Right lobe of liver (tissue), 6 donors: ENCODE results near the gene CSH1. TPM values are rescaled to one million over a fixed set of nuclear protein-coding genes. Genes with fewer than 3 reads are reported as not detected.
"Not testable (repeated sequence)": the region's sequence is repeated elsewhere in the genome, so short reads cannot be mapped to it uniquely, and the experiment has no call there.

ENCODE experiments used
- ATAC-seq, 4 donors: fragments of 200-7000 bp; cut with Tn5 transposase; one replicate each; pipeline ENCODE4 v1.9.1; 2020; ENCODE audit warnings: mild to moderate bottlenecking in 4 of 4, moderate library complexity in 4 of 4
- DNase-seq, 3 donors: peaks; one replicate each; pipeline ENCODE4 v3.0.0-alpha.2; 2020
- H3K27ac ChIP-seq, 3 donors: fragments of 200-600 bp; one replicate each; pipeline ENCODE4 v1.8.0; 2022
- H3K27me3 ChIP-seq, 2 donors: fragments of 200-600 bp; one replicate each; pipeline ENCODE4 v1.8.0; 2022
- H3K36me3 ChIP-seq, 4 donors: fragments of 200-600 bp; sonication (generic) in 1 of 4; one replicate each; pipeline versions ENCODE4 v1.5.1 to v1.8.0; 2017 to 2022; ENCODE audit warnings: control low read depth in 1 of 4
- H3K4me1 ChIP-seq, 4 donors: fragments of 200-600 bp; sonication (generic) in 1 of 4; one replicate each; pipeline versions ENCODE4 v1.5.1 to v1.8.0; 2017 to 2022; ENCODE audit warnings: control low read depth in 1 of 4
- H3K4me3 ChIP-seq, 3 donors: fragments of 200-600 bp; one replicate each; pipeline ENCODE4 v1.8.0; 2022
- H3K9me3 ChIP-seq, 4 donors: fragments of 200-600 bp; sonication (generic) in 1 of 4; one replicate each; pipeline versions ENCODE4 v1.5.1 to v1.8.0; 2017 to 2022; ENCODE audit warnings: control low read depth in 1 of 4
- POLR2A ChIP-seq: fragments of 450-650 bp; IDR thresholded peaks from one replicate; pipeline ENCODE4 v1.6.1; 2017; ENCODE audit warnings: antibody characterized with exemption, mild to moderate bottlenecking
- WGBS: methylation state at CpG from one replicate; pipeline ENCODE4 v1.1.6; 2018; ENCODE audit warnings: low coverage, low lambda C conversion rate; ENCODE audit not compliant: insufficient coverage; ENCODE audit errors: missing lambda C conversion rate; 5-methylcytosine and 5-hydroxymethylcytosine counted together
- intact Hi-C, 2 donors: fragments of 100-400 bp; cut with DNase I; formaldehyde crosslinking; loops; one replicate each; pipeline versions ENCODE4 v1.11.2 to v1.14.1; 2022
- total RNA-seq, 6 experiments: library from RNA; depleted of rRNA in 2 of 6; stranded (reverse); fragments of >200 nt in 2 of 6; fragmentation: NEBNext Ultra II Directional in 3 of 6; extraction: Animal tissue kit (Norgen Biotek cat#: 25700) in 3 of 6; gene quantifications; one replicate each; pipeline versions ENCODE4 v1.1.0 to v1.2.4, GENCODE V29; 2016 to 2023
- TF ChIP-seq, protein P1 (sequence below), 4 donors: fragments of 200-600 bp in 3 of 4; fragments of 450-650 bp in 1 of 4; IDR thresholded peaks; one replicate each; pipeline versions ENCODE4 v1.5.1 to v1.8.0; 2016 to 2022; ENCODE audit warnings: antibody characterized with exemption in 4 of 4, mild to moderate bottlenecking in 2 of 4
- donor health status: DM: no; HTN: yes; CAD: no.
- donor health status: DM: no; HTN: no; CAD: no.
- donor health status: DM: no; HTN: no; CAD: no.
- donor health status: DM: no; HTN: yes; CAD: no.
- donor health status: DM: no; HTN: yes; CAD: no.

The CSH1 gene
- total RNA-seq, 6 experiments from 2014 or later, result not detected

DNA sequence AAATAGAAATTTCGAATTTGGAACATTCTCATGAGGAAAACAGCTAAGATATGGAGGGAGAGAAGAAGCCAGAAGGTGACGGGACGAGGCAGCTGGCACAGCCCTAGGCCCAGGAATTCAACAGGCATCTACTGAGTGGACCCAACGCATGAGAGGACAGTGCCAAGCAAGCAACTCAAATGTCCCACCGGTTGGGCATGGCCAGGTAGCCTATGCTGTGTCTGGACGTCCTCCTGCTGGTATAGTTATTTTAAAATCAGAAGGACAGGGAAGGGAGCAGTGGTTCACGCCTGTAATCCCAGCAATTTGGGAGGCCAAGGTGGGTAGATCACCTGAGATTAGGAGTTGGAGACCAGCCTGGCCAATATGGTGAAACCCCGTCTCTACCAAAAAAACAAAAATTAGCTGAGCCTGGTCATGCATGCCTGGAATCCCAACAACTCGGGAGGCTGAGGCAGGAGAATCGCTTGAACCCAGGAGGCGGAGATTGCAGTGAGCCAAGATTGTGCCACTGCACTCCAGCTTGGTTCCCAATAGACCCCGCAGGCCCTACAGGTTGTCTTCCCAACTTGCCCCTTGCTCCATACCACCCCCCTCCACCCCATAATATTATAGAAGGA lies 20.3 kb upstream of the CSH1 start:
- TF ChIP-seq, protein P1, sequence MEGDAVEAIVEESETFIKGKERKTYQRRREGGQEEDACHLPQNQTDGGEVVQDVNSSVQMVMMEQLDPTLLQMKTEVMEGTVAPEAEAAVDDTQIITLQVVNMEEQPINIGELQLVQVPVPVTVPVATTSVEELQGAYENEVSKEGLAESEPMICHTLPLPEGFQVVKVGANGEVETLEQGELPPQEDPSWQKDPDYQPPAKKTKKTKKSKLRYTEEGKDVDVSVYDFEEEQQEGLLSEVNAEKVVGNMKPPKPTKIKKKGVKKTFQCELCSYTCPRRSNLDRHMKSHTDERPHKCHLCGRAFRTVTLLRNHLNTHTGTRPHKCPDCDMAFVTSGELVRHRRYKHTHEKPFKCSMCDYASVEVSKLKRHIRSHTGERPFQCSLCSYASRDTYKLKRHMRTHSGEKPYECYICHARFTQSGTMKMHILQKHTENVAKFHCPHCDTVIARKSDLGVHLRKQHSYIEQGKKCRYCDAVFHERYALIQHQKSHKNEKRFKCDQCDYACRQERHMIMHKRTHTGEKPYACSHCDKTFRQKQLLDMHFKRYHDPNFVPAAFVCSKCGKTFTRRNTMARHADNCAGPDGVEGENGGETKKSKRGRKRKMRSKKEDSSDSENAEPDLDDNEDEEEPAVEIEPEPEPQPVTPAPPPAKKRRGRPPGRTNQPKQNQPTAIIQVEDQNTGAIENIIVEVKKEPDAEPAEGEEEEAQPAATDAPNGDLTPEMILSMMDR (IDR thresholded peaks at IDR 0.05), result no peak
- TF ChIP-seq POLR2A, result no peak
- intact Hi-C loops, result loop anchor here in 1 of 2 donors (10.0 kb wide), 1 partner anchor 218 kb away; the partner anchor contains the start of gene ERN1
- ATAC-seq (no peak), DNase-seq (no peak)
- H3K4me3 ChIP-seq, result no peak overlapping the region
- no peaks in the 10 kb centered on the region for H3K9me3 ChIP-seq
- no peaks in the 10 kb centered on the region for H3K36me3 ChIP-seq
- no peaks in the 10 kb centered on the region for H3K27me3 ChIP-seq
- H3K4me1 ChIP-seq, result no peaks in the 10 kb centered on the region
- WGBS, result 63% methylated on average over 4 of the region's 12 CpGs
- no peak overlapping the region for H3K27ac ChIP-seq

DNA sequence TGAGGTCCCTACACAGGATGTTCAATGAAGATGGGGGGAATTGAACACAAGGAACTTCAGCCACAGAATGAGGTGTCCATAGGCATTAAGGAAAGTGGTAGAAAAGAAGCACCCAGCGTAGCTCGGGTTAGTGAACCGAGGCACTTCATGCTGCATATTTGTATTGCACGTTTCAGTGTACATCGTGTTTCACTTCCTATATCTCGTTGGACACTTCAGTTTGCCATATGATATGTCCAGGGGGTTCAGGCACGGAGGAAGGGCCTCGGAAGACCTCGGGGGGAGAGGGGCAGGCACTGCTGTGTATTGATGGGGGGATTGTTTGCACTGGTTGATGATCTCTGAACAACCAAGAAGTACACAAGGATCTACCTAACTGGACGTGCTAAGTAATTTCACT lies 19.4 kb upstream of the CSH1 start:
- not testable (repeated sequence) for H3K4me3 ChIP-seq, H3K9me3 ChIP-seq, H3K36me3 ChIP-seq, ATAC-seq, H3K4me1 ChIP-seq, H3K27me3 ChIP-seq, H3K27ac ChIP-seq, DNase-seq
- intact Hi-C loops, result loop anchor here in 1 of 2 donors (10.0 kb wide), 1 partner anchor 219 kb away; the partner anchor contains the start of gene ERN1
- WGBS, result 53% methylated on average over 3 of the region's 10 CpGs

DNA sequence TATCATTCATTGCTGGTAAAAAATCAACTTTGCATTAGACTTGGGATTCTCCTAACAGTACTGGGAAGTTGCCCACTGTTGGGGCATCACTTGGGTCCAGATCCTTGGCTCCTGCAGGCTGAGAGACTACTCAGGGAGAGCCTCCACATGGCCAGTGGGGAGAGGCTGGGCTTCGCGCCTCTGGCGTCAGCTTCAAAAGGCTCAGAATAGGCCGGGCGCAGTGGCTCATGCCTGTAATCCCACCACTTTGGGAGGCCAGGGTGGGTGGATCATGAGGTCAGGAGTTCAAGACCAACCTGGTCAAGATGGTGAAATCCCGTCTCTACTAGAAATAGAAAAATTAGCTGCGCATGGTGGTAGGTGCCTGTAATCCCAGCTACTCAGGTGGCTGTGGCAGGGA lies 18.1 kb upstream of the CSH1 start:
- TF ChIP-seq POLR2A, result no peak
- TF ChIP-seq, protein P1 (IDR thresholded peaks at IDR 0.05), result no peak
- intact Hi-C loops, result loop anchor here in 1 of 2 donors (5.0 to 10.0 kb wide), 2 partner anchors 113 to 220 kb away; partner anchors contain the start of gene ERN1
- no peaks in the 10 kb centered on the region for H3K9me3 ChIP-seq
- no peak overlapping the region for H3K4me3 ChIP-seq
- H3K36me3 ChIP-seq, result no peaks in the 10 kb centered on the region
- H3K27me3 ChIP-seq, result no peaks in the 10 kb centered on the region
- 97% methylated on average over 7 of the region's 7 CpGs for WGBS
- H3K27ac ChIP-seq, result no peak overlapping the region
- no peak for DNase-seq
- ATAC-seq, result no peak
- no peaks in the 10 kb centered on the region for H3K4me1 ChIP-seq

DNA sequence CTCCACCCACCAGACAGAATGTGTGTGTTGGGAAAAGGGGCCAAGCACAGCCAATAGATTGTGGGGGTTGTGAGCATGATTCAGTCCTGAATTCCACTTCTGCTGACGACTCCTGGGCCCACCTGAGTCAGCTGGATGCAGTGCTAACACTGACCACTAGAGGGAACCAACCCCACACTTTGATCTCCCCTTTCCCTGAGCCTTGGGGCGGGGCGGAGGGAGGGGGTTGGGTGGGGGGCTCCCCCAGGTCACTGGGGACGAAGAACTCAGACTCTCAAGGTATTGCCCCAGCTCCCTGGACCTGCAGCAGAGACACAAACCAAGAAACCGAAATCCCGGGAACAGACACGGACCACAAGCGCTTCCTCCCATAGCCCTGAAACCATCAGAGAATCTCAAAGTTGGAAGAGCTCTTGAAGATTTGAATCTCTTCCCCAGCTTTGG lies 15.3 kb upstream of the CSH1 start:
- Histone ChIP-seq H3K9me3 (no peaks in the 10 kb centered on the region), H3K27me3 (no peaks in the 10 kb centered on the region), H3K36me3 (no peaks in the 10 kb centered on the region), H3K4me1 (no peaks in the 10 kb centered on the region), H3K27ac (no peak overlapping the region), H3K4me3 (no peak overlapping the region)
- WGBS, result 0% methylated on average over 1 of the region's 8 CpGs
- DNase-seq, result peak in 1 of 3 donors; percentile 48
- TF ChIP-seq, protein P1 (IDR thresholded peaks at IDR 0.05), result peak; percentile 54 to 79 (median 77)
- no peak for TF ChIP-seq POLR2A
- intact Hi-C loops, result loop anchor here in 1 of 2 donors (5.0 to 10.0 kb wide), 2 partner anchors 116 to 223 kb away; partner anchors contain the start of gene ERN1
- peak; percentile 72 to 87 (median 81) for ATAC-seq

DNA sequence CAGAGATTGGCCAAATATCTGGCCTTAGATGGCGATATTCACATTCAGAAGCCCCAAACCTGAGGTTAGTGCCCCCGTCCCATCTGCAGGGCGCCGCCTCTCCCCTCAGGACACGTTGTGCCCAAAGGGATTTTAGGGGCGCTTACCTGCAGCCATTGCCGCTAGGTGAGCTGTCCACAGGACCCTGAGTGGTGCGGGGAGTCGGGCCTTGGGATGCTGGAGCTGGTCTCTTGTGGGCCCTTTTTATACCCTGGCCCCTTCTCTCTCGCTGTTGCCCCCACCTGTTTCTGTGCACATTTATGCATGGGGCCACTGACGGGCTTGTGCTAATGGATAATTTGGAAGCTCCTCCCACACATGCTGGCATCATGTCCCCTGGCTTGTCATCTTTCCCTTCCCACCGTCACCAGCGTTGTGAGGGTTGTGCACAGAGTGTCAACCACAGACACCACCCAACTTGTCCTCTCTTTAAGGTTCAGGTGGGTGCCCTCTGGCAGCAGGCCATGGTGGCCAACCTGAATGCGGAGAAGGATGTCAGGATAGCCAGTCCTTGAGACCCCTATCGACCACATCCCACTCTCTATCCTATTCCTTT lies 14.8 kb upstream of the CSH1 start, which contains the start of gene CSHL1:
TSS of gene CSHL1 (minus strand) at position 218 of the 595 bp plus-strand sequence. CDS start at position 156, 62 bp downstream.
- no peaks in the 10 kb centered on the region for H3K9me3 ChIP-seq
- no peak for ATAC-seq
- H3K27ac ChIP-seq, result no peak within 1 kb of the TSS
- no peaks in the 10 kb centered on the region for H3K4me1 ChIP-seq
- H3K4me3 ChIP-seq, result no peak within 1 kb of the TSS
- intact Hi-C loops, result loop anchor here in 1 of 2 donors (5.0 to 10.0 kb wide), 2 partner anchors 116 to 224 kb away; partner anchors contain the start of gene ERN1
- no peak for DNase-seq
- TF ChIP-seq, protein P1 (IDR thresholded peaks at IDR 0.05), result no peak
- TF ChIP-seq POLR2A, result no peak
- H3K36me3 ChIP-seq, result no peaks in the 10 kb centered on the region
- no peaks in the 10 kb centered on the region for H3K27me3 ChIP-seq
- 22% methylated on average over 3 of the region's 15 CpGs for WGBS
